Type B pancreatic cell (in vitro differentiated cells): Measurements from ENCODE around the gene TRAPPC6A. TPM values are rescaled to one million over a fixed set of nuclear protein-coding genes. Genes with fewer than 3 reads are reported as not detected.

Experiments used
- DNase-seq: peaks from one replicate; pipeline ENCODE4 v3.0.0; 2021; ENCODE audit warnings: mixed read lengths; ENCODE audit not compliant: unreplicated experiment; ENCODE audit errors: extremely low spot score
- H3K27ac Mint-ChIP-seq: 2 replicates; pipeline ENCODE4 v1.8.0; 2021; ENCODE audit warnings: mild to moderate bottlenecking, mixed read lengths
- H3K27me3 Mint-ChIP-seq: 2 replicates; pipeline ENCODE4 v1.8.0; 2021; ENCODE audit warnings: mixed read lengths
- H3K36me3 Mint-ChIP-seq: 2 replicates; pipeline ENCODE4 v1.8.0; 2021; ENCODE audit warnings: mixed read lengths
- H3K4me1 Mint-ChIP-seq: one replicate; pipeline ENCODE4 v1.8.0; 2021; ENCODE audit warnings: mixed read lengths; ENCODE audit not compliant: unreplicated experiment
- H3K4me3 Mint-ChIP-seq: 2 replicates; pipeline ENCODE4 v1.8.0; 2021; ENCODE audit warnings: mild to moderate bottlenecking, mixed read lengths
- H3K9me3 Mint-ChIP-seq: 2 replicates; pipeline ENCODE4 v1.8.0; 2021; ENCODE audit warnings: mixed read lengths
- long read RNA-seq: library from polyadenylated mRNA; unstranded; transcript quantifications from one replicate; pipeline ENCODE4 v2.0.0, GENCODE V29; 2020
- total RNA-seq: library from RNA; stranded (reverse); gene quantifications from 2 replicates; pipeline ENCODE4 v1.2.1, GENCODE V29; 2021; ENCODE audit warnings: low replicate concordance
- TF ChIP-seq, protein P1 (sequence below): fragments of 200-600 bp; sonication (generic); conservative IDR thresholded peaks from 2 replicates; pipeline ENCODE4 v1.5.0; 2021; ENCODE audit warnings: antibody characterized with exemption, mild to moderate bottlenecking

Gene TRAPPC6A, protein sequence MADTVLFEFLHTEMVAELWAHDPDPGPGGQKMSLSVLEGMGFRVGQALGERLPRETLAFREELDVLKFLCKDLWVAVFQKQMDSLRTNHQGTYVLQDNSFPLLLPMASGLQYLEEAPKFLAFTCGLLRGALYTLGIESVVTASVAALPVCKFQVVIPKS
- 36.7 and 41.3 TPM in 2 replicates for total RNA-seq
- long read RNA-seq, partial matches to known transcripts, result 0 of 9 reads
- long read RNA-seq, other reads (novel, unspliced or antisense), result 0 of 9 reads

DNA sequence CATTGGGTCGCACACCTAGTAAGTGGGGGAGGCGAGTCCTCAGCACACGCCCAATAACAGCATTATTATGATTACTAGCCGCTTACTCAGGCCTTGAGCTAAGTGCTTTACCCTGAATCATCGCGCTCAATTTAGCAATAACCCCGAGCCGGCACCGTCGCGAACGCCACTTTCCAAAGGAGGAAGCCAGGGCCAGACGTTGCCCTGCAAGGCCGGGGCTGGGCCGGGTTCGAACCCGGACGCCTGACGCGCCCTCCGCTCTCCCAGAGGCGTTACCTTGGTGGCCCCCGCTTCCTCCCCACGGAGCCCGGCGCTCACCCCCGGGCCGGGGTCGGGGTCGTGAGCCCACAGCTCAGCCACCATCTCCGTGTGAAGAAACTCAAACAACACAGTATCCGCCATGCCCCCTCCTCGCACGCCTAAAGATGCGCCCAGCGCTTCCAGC lies at the start of gene TRAPPC6A:
TRAPPC6A (minus strand) TSS at position 421 of the 445 bp plus-strand sequence; CDS start at position 402, 19 bp downstream.
- Mint-ChIP-seq H3K27ac (peak within 1 kb of the TSS; percentile 96), H3K4me3 (peak within 1 kb of the TSS; percentile 97), H3K9me3 (no peaks in the 10 kb centered on the region), H3K4me1 (peaks cover 17% of the 10 kb centered on the region), H3K27me3 (no peaks in the 10 kb centered on the region), H3K36me3 (no peaks in the 10 kb centered on the region)
- TF ChIP-seq, protein P1, sequence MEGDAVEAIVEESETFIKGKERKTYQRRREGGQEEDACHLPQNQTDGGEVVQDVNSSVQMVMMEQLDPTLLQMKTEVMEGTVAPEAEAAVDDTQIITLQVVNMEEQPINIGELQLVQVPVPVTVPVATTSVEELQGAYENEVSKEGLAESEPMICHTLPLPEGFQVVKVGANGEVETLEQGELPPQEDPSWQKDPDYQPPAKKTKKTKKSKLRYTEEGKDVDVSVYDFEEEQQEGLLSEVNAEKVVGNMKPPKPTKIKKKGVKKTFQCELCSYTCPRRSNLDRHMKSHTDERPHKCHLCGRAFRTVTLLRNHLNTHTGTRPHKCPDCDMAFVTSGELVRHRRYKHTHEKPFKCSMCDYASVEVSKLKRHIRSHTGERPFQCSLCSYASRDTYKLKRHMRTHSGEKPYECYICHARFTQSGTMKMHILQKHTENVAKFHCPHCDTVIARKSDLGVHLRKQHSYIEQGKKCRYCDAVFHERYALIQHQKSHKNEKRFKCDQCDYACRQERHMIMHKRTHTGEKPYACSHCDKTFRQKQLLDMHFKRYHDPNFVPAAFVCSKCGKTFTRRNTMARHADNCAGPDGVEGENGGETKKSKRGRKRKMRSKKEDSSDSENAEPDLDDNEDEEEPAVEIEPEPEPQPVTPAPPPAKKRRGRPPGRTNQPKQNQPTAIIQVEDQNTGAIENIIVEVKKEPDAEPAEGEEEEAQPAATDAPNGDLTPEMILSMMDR, result no peak
- DNase-seq, result no peak

DNA sequence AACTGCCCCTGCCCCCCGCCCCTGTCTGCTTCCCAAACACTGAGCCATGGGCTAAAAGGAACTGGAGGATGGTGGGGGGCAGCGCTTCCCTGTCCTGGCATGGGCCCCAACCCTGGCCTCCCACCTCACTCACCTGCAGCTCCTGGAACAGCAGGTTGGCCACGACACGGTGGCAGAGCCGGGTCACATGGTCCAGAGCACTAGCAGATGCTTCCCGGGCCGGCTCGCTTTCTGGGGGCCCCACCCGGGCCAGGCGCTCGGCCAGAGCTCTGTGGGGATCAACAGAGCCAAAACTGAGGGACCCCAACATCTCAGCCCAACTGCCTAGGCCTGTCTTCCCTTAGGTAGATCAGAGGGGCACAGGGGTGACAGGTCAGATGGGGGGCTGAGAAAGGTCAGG lies 46.6 kb upstream of the TRAPPC6A start:
- Mint-ChIP-seq H3K4me3 (no peak overlapping the region), H3K27me3 (peaks cover 37% of the 10 kb centered on the region), H3K36me3 (no peaks in the 10 kb centered on the region), H3K4me1 (peaks cover under 1% of the 10 kb centered on the region), H3K27ac (no peak overlapping the region), H3K9me3 (no peaks in the 10 kb centered on the region)
- no peak for DNase-seq
- TF ChIP-seq, protein P1, result no peak

DNA sequence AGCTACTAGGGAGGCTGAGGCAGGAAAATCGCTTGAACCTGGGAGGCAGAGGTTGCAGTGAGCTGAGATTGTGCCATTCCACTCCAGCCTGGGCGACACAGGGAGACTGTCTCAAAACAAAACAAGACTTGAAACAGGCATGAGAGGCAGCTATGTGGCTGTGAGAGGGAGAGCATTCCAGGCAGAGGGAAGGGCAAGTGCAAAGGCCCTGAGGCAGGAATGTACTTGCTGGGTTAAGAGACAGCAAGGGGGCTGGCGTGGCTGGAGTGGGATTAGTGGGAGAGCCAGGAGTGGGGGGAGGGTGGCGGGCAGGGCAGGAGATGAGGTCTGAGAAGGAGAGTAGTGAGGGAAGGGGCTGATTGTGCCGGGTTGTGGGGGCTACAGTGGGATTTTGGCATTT lies 45.8 kb upstream of the TRAPPC6A start:
- no peaks in the 10 kb centered on the region for H3K9me3 Mint-ChIP-seq
- no peak for DNase-seq
- no peak overlapping the region for H3K27ac Mint-ChIP-seq
- peaks cover 3% of the 10 kb centered on the region for H3K4me1 Mint-ChIP-seq
- no peak overlapping the region for H3K4me3 Mint-ChIP-seq
- no peaks in the 10 kb centered on the region for H3K36me3 Mint-ChIP-seq
- H3K27me3 Mint-ChIP-seq, result peaks cover 41% of the 10 kb centered on the region
- TF ChIP-seq, protein P1, result no peak

DNA sequence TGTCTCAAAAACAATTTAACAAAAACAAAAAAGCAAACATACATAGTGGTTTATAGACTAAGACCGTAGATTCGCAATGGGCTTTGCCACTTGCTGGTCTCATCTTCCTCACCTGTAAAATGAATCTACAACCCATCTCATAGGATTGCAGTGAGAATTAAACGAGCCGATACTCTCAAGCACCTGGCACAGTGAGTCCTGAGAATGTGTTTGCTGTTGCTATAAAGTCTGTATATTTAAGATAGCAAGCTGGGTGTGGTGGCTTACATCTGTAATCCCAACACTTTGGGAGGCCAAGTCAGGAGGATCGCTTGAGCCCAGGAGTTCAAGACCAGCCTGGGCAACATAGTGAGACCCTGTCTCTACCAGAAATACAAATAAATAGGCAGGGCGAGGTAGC lies 44.7 kb upstream of the TRAPPC6A start:
- no peak overlapping the region for H3K4me3 Mint-ChIP-seq
- TF ChIP-seq, protein P1, result no peak

DNA sequence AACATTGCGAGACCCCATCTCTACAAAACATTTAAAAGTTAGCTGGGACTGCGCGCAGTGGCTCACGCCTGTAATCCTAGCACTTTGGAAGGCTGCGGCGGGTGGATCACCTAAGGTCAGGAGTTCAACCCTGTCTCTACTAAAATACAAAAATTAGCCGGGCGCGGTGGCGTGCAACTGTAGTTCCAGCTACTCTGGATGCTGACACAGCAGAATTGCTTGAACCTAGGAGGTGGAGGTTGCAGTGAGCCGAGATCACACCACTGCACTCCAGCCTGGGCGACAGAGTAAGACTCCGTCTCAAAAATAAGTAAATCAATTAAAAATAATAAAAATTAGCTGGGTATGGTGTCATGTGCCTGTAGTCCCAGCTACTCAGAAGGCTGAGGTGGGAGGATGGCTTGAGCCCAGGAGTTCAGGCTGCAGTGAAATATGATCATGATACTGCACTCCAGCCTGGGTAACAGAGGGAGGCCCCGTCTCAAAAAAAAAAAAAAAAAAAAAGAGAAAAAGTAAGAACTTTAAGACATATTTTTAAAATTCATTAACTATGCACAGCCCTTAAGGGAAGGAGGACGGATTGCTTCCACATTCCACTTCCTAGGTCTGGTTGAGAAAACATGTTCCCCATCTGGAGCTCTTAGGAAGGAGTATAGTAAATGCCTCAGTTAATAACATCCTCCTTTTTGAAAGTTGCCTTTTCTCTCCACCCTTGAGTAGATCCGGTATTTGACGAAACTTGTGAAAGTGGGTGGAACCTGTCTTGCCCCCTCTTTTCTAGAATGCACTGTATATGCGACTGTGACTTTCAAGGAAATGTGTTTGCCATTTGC lies 41.1 kb upstream of the TRAPPC6A start:
- Mint-ChIP-seq H3K27ac (no peak overlapping the region), H3K4me1 (peaks cover 19% of the 10 kb centered on the region), H3K36me3 (no peaks in the 10 kb centered on the region), H3K27me3 (peaks cover 76% of the 10 kb centered on the region), H3K4me3 (no peak overlapping the region), H3K9me3 (no peaks in the 10 kb centered on the region)
- TF ChIP-seq, protein P1, result no peak
- no peak for DNase-seq

More for the DNA sequence above, 44.7 kb upstream of the TRAPPC6A start:
- H3K36me3 Mint-ChIP-seq, result no peaks in the 10 kb centered on the region
- H3K27me3 Mint-ChIP-seq, result peaks cover 51% of the 10 kb centered on the region
- no peak overlapping the region for H3K27ac Mint-ChIP-seq
- no peaks in the 10 kb centered on the region for H3K9me3 Mint-ChIP-seq
- DNase-seq, result no peak
- peaks cover 8% of the 10 kb centered on the region for H3K4me1 Mint-ChIP-seq
